Sigmoid colon (tissue), 3 donors: ENCODE results near the gene DLL4.

ENCODE experiments used
- POLR2A ChIP-seq, 2 donors: fragments of 450-650 bp; IDR thresholded peaks; one replicate each; pipeline ENCODE4 v1.6.1; 2016; ENCODE audit warnings: antibody characterized with exemption in 2 of 2, mild to moderate bottlenecking in 2 of 2, moderate library complexity in 2 of 2
- TF ChIP-seq, protein P1 (sequence below), 4 experiments: fragments of 450-650 bp in 3 of 4; fragments of 200-600 bp in 1 of 4; IDR thresholded peaks; one replicate each; pipeline ENCODE4 v1.5.1; 2016 to 2019; ENCODE audit warnings: antibody characterized with exemption in 4 of 4, mild to moderate bottlenecking in 3 of 4, moderate library complexity in 2 of 4

- TF ChIP-seq, protein P1, sequence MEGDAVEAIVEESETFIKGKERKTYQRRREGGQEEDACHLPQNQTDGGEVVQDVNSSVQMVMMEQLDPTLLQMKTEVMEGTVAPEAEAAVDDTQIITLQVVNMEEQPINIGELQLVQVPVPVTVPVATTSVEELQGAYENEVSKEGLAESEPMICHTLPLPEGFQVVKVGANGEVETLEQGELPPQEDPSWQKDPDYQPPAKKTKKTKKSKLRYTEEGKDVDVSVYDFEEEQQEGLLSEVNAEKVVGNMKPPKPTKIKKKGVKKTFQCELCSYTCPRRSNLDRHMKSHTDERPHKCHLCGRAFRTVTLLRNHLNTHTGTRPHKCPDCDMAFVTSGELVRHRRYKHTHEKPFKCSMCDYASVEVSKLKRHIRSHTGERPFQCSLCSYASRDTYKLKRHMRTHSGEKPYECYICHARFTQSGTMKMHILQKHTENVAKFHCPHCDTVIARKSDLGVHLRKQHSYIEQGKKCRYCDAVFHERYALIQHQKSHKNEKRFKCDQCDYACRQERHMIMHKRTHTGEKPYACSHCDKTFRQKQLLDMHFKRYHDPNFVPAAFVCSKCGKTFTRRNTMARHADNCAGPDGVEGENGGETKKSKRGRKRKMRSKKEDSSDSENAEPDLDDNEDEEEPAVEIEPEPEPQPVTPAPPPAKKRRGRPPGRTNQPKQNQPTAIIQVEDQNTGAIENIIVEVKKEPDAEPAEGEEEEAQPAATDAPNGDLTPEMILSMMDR (IDR thresholded peaks at IDR 0.05): no peak
- no peak for TF ChIP-seq POLR2A (IDR thresholded peaks at IDR 0.05)
These were observed 49.4 kb downstream of the DLL4 start for GRCh38 chr15:40978562-40978961.
